Panc1 (cell line): ENCODE measurements around the gene SLC49A3.

Experiments
- POLR2AphosphoS5 ChIP-seq: IDR thresholded peaks from 2 replicates; pipeline ENCODE4 v1.6.1; 2012; ENCODE audit warnings: mild to moderate bottlenecking, low read depth, low read length, moderate library complexity
- TF ChIP-seq, protein P1 (sequence below), 2 experiments: IDR thresholded peaks; 2 replicates each; pipeline ENCODE4 v1.6.1; 2011 to 2012; ENCODE audit warnings: low read depth in 2 of 2, control low read depth in 1 of 2, low read length in 1 of 2, mild to moderate bottlenecking in 1 of 2, moderate library complexity in 1 of 2; ENCODE audit not compliant: insufficient read depth in 1 of 2
- TF ChIP-seq, protein P2 (sequence below): fragments of 450-650 bp; IDR thresholded peaks from 2 replicates; pipeline ENCODE4 v1.5.1; 2017; ENCODE audit warnings: mild to moderate bottlenecking

DNA sequence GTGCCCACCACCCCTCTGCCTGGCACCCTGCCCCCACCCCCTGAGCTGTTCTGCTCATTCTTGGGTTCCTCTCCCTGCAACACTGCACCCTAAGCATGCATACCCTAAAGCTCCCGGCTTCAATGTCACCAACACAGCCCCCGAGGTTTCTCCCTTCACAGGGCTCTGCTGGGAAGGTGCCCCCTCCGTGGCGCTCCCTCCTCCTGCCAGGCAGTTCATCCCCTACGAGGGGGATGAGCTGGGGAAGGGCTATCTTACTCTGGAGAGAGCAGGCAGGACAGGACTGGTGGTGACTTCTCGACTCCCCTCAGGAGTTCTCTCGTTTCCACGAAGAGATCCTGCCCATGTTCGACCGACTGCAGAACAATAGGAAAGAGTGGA is 21.4 kb downstream of the SLC49A3 start:
- TF ChIP-seq, protein P1, sequence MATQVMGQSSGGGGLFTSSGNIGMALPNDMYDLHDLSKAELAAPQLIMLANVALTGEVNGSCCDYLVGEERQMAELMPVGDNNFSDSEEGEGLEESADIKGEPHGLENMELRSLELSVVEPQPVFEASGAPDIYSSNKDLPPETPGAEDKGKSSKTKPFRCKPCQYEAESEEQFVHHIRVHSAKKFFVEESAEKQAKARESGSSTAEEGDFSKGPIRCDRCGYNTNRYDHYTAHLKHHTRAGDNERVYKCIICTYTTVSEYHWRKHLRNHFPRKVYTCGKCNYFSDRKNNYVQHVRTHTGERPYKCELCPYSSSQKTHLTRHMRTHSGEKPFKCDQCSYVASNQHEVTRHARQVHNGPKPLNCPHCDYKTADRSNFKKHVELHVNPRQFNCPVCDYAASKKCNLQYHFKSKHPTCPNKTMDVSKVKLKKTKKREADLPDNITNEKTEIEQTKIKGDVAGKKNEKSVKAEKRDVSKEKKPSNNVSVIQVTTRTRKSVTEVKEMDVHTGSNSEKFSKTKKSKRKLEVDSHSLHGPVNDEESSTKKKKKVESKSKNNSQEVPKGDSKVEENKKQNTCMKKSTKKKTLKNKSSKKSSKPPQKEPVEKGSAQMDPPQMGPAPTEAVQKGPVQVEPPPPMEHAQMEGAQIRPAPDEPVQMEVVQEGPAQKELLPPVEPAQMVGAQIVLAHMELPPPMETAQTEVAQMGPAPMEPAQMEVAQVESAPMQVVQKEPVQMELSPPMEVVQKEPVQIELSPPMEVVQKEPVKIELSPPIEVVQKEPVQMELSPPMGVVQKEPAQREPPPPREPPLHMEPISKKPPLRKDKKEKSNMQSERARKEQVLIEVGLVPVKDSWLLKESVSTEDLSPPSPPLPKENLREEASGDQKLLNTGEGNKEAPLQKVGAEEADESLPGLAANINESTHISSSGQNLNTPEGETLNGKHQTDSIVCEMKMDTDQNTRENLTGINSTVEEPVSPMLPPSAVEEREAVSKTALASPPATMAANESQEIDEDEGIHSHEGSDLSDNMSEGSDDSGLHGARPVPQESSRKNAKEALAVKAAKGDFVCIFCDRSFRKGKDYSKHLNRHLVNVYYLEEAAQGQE (IDR thresholded peaks at IDR 0.05; ENCODE audit: insufficient read depth in 1 of 2, low read depth in 2 of 2, low read length in 1 of 2) = no peak
- TF ChIP-seq, protein P2, sequence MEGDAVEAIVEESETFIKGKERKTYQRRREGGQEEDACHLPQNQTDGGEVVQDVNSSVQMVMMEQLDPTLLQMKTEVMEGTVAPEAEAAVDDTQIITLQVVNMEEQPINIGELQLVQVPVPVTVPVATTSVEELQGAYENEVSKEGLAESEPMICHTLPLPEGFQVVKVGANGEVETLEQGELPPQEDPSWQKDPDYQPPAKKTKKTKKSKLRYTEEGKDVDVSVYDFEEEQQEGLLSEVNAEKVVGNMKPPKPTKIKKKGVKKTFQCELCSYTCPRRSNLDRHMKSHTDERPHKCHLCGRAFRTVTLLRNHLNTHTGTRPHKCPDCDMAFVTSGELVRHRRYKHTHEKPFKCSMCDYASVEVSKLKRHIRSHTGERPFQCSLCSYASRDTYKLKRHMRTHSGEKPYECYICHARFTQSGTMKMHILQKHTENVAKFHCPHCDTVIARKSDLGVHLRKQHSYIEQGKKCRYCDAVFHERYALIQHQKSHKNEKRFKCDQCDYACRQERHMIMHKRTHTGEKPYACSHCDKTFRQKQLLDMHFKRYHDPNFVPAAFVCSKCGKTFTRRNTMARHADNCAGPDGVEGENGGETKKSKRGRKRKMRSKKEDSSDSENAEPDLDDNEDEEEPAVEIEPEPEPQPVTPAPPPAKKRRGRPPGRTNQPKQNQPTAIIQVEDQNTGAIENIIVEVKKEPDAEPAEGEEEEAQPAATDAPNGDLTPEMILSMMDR = no peak
- TF ChIP-seq POLR2AphosphoS5 = no peak
